IPS-NIHi7 (cell line): ENCODE data around the gene C5orf34.
"Not testable (repeated sequence)": the region's sequence is repeated elsewhere in the genome, so short reads cannot be mapped to it uniquely, and the experiment has no call there.

ENCODE experiments used
- DNase-seq: peaks from one replicate; pipeline ENCODE4 v3.0.0; 2012; ENCODE audit warnings: mixed read lengths; ENCODE audit errors: extremely low spot score

Gene C5orf34

GRCh38 chr5:43515678-43516048 is 715 bp upstream of the C5orf34 start:
- DNase-seq: no peak

GRCh38 chr5:43514471-43514815 is 505 bp downstream of the C5orf34 start:
- DNase-seq: peak; percentile 19

- no peak for DNase-seq
Measured at GRCh38 chr5:43514025-43514424, 923 bp downstream of the C5orf34 start.

GRCh38 chr5:43511062-43511461 is 3.9 kb downstream of the C5orf34 start:
- DNase-seq: not testable (repeated sequence)

GRCh38 chr5:43498581-43498980 is 16.4 kb downstream of the C5orf34 start:
- no peak for DNase-seq

- DNase-seq: no peak
Measured at GRCh38 chr5:43497311-43498104, 17.4 kb downstream of the C5orf34 start.

GRCh38 chr5:43491326-43491725 is 23.6 kb downstream of the C5orf34 start:
- DNase-seq: no peak

- DNase-seq: no peak
Measured at GRCh38 chr5:43486353-43486752, 28.6 kb downstream of the C5orf34 start.

GRCh38 chr5:43485406-43485805 is 29.5 kb downstream of the C5orf34 start:
- no peak for DNase-seq

- peak; percentile 88 for DNase-seq
Measured at GRCh38 chr5:43484106-43484849, 30.7 kb downstream of the C5orf34 start.

GRCh38 chr5:43483298-43484105 is 31.4 kb downstream of the C5orf34 start, which contains the start of gene TMEM267:
TSS of gene TMEM267 (minus strand) at chr5:43483865. CDS start at chr5:43453969, 29,896 bp downstream.
- DNase-seq: peak; percentile 92

GRCh38 chr5:43482490-43483297 is 32.3 kb downstream of the C5orf34 start:
- no peak for DNase-seq

GRCh38 chr5:43469671-43470391 is 45.1 kb downstream of the C5orf34 start:
- no peak for DNase-seq

GRCh38 chr5:43467100-43467499 is 47.8 kb downstream of the C5orf34 start:
- no peak for DNase-seq

- DNase-seq: not testable (repeated sequence)
Measured at GRCh38 chr5:43465455-43465854, 49.5 kb downstream of the C5orf34 start.

GRCh38 chr5:43461066-43461465 is 53.9 kb downstream of the C5orf34 start:
- DNase-seq: no peak

- DNase-seq: no peak
Measured at GRCh38 chr5:43456556-43456955, 58.4 kb downstream of the C5orf34 start.

- DNase-seq: not testable (repeated sequence)
Measured at GRCh38 chr5:43441575-43441974, 73.4 kb downstream of the C5orf34 start.

GRCh38 chr5:43437062-43437660 is 77.8 kb downstream of the C5orf34 start:
- no peak for DNase-seq
